Caco-2 (cell line): ENCODE data around the gene CACNA2D1. TPM values are rescaled to one million over a fixed set of nuclear protein-coding genes. Genes with fewer than 3 reads are reported as not detected.

Source experiments
- BruUV-seq: library from RNA; stranded (reverse); fragments of 400-500 nt; replicated peaks from 2 replicates; lab custom pipeline; 2021; lab: Mats Ljungman, UMichigan
- CTCF ChIA-PET: fragments of 300-600 bp; sonication (Branson Sonifier 250); formaldehyde crosslinking; loops from one replicate; lab custom pipeline; 2022; ENCODE audit warnings: antibody characterized with exemption; lab: Charles Lee
- POLR2A ChIA-PET: fragments of 300-600 bp; sonication (Branson Sonifier 250); formaldehyde crosslinking; loops from one replicate; lab custom pipeline; 2022; ENCODE audit warnings: antibody characterized with exemption; lab: Charles Lee
- DNase-seq, 2 experiments: peaks; one replicate each; pipeline versions ENCODE4 v3.0.0 to v3.0.0-alpha.2; 2020 to 2022
- H3K27me3 ChIP-seq: replicated peaks from 2 replicates; pipeline ENCODE4 v1.6.0; 2011; ENCODE audit warnings: low read length; ENCODE audit not compliant: control insufficient read depth, insufficient read depth
- H3K36me3 ChIP-seq: 2 replicates; pipeline ENCODE4 v1.5.1; 2011; ENCODE audit warnings: low read length; ENCODE audit not compliant: control insufficient read depth, insufficient read depth
- H3K4me1 ChIP-seq: fragments of 250-450 bp; sonication (Bioruptor Pico); 2 replicates; pipeline ENCODE4 v1.5.1; 2020; ENCODE audit warnings: mild to moderate bottlenecking
- H3K4me3 ChIP-seq: 2 replicates; pipeline ENCODE4 v1.5.1; 2011; ENCODE audit warnings: low read depth, mild to moderate bottlenecking, control low read depth, low read length
- H3K9me3 ChIP-seq: fragments of 250-450 bp; sonication (Bioruptor Pico); 2 replicates; pipeline ENCODE4 v1.5.1; 2020; ENCODE audit warnings: mild to moderate bottlenecking, moderate library complexity
- H3K27ac Mint-ChIP-seq: one replicate; pipeline ENCODE4 v1.8.0; 2022; ENCODE audit warnings: mixed read lengths; ENCODE audit not compliant: unreplicated experiment
- H3K27me3 Mint-ChIP-seq: one replicate; pipeline ENCODE4 v1.8.0; 2022; ENCODE audit warnings: mixed read lengths; ENCODE audit not compliant: insufficient read depth, unreplicated experiment
- H3K36me3 Mint-ChIP-seq: one replicate; pipeline ENCODE4 v1.8.0; 2022; ENCODE audit warnings: mild to moderate bottlenecking, mixed read lengths; ENCODE audit not compliant: insufficient read depth, unreplicated experiment
- H3K4me1 Mint-ChIP-seq: one replicate; pipeline ENCODE4 v1.8.0; 2022; ENCODE audit warnings: low read depth, mixed read lengths; ENCODE audit not compliant: unreplicated experiment
- H3K4me3 Mint-ChIP-seq: one replicate; pipeline ENCODE4 v1.8.0; 2022; ENCODE audit warnings: mild to moderate bottlenecking, moderate library complexity, mixed read lengths; ENCODE audit not compliant: unreplicated experiment
- H3K9me3 Mint-ChIP-seq: one replicate; pipeline ENCODE4 v1.8.0; 2022; ENCODE audit warnings: mixed read lengths; ENCODE audit not compliant: unreplicated experiment
- CTCF ChIP-seq, 2 experiments: fragments of 200-600 bp in 1 of 2; IDR thresholded peaks; 1 replicate in 1 of 2; 2 replicates in 1 of 2; pipeline versions ENCODE4 v1.5.1 to v1.8.0; 2011 to 2022; ENCODE audit warnings: antibody characterized with exemption in 1 of 2, control low read depth in 1 of 2, inconsistent platforms in 1 of 2, low read depth in 1 of 2, low read length in 1 of 2, mild to moderate bottlenecking in 1 of 2, moderate library complexity in 1 of 2; ENCODE audit not compliant: insufficient read depth in 1 of 2, severe bottlenecking in 1 of 2, unreplicated experiment in 1 of 2
- intact Hi-C: fragments of 100-400 bp; cut with micrococcal nuclease; formaldehyde crosslinking; loops from one replicate; pipeline ENCODE4 v1.10.0; 2022; ENCODE audit not compliant: unreplicated experiment
- total RNA-seq: library from RNA; stranded (reverse); gene quantifications from 2 replicates; pipeline ENCODE4 v1.2.3, GENCODE V29; 2022

The CACNA2D1 gene
- total RNA-seq, 1 experiment from 2014 or later: not detected

DNA sequence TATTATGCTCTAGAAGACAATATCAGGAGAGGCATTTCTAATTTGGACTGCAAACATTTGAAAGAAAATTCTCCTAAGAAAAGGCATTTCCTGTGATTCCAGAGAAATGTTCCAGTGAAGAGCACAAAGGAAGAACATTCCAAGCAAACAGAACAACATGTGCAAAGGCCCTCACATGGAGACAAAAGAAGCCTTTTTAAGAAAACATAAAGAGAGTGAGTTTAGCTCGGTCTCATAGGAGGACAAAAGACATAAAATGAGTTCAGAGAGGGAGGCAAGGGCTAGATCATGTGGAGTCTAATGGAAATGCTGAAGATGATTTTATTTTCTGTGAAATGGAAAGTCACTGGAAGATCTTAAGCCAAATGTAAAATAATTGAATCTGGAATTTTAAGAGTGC is 404.0 kb downstream of the CACNA2D1 start:
- Mint-ChIP-seq H3K27ac (no peak overlapping the region), H3K27me3 (peaks cover 9% of the 10 kb centered on the region), H3K36me3 (no peaks in the 10 kb centered on the region), H3K4me3 (no peak overlapping the region), H3K4me1 (no peaks in the 10 kb centered on the region), H3K9me3 (no peaks in the 10 kb centered on the region)
- intact Hi-C loops: loop anchor here (10.0 kb wide), 1 partner anchor 125 kb away; no protein-coding TSS in a partner anchor
- CTCF ChIA-PET: no interaction called here
- no peaks in the 10 kb centered on the region for H3K4me1 ChIP-seq
- BruUV-seq: no TSS peak
- no peak overlapping the region for H3K4me3 ChIP-seq
- H3K9me3 ChIP-seq: no peaks in the 10 kb centered on the region
- no peak for TF ChIP-seq CTCF (IDR thresholded peaks at IDR 0.05; ENCODE audit: insufficient read depth in 1 of 2, low read depth in 1 of 2, low read length in 1 of 2, severe bottlenecking in 1 of 2, unreplicated experiment in 1 of 2)
- no peaks in the 10 kb centered on the region for H3K36me3 ChIP-seq
- H3K27me3 ChIP-seq: no peaks in the 10 kb centered on the region
- no peak for DNase-seq
- POLR2A ChIA-PET: no interaction called here

DNA sequence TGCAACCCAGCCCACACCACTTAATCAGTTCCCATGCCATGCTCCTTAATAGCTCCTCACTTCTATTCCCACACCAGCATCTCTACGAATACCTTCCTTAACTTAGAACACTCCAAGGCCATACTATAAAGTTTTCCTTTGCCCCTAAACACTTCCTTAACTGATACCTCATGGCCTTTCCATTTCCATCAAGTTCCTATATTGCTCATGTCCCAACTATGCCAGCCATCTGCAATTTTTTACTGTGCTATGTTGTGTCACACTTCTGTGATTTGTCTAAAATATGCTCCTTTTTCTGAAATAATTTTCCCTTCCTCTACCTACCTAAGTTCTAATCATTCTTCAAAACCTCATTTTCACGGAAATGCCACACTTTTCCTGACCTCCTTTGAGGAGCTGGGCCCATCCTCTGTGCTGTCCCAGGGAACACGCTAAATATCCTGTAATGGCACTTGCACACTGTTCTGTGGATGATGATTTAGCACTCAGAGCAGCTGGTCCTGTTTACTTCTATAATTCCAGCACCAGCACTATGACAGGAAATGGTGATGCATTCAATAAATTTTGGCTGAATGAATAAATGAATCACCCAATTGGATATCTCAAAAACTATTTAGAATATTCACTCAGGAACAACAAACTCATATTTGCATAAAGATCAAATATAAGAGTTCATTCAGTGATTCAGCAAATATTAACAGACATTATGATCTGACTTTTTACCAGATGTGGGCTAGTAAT is 407.3 kb downstream of the CACNA2D1 start:
- H3K27ac Mint-ChIP-seq: no peak overlapping the region
- BruUV-seq: no TSS peak
- intact Hi-C loops: no loop called here
- DNase-seq: no peak
- H3K9me3 Mint-ChIP-seq: no peaks in the 10 kb centered on the region
- no peak for TF ChIP-seq CTCF (IDR thresholded peaks at IDR 0.05; ENCODE audit: insufficient read depth in 1 of 2, low read depth in 1 of 2, low read length in 1 of 2, severe bottlenecking in 1 of 2, unreplicated experiment in 1 of 2)
- no peaks in the 10 kb centered on the region for H3K36me3 Mint-ChIP-seq
- POLR2A ChIA-PET: no interaction called here
- Histone ChIP-seq H3K9me3 (no peaks in the 10 kb centered on the region), H3K36me3 (no peaks in the 10 kb centered on the region), H3K4me1 (no peaks in the 10 kb centered on the region), H3K4me3 (no peak overlapping the region), H3K27me3 (no peaks in the 10 kb centered on the region)
- no peaks in the 10 kb centered on the region for H3K4me1 Mint-ChIP-seq
- H3K27me3 Mint-ChIP-seq: peaks cover 9% of the 10 kb centered on the region
- CTCF ChIA-PET: no interaction called here
- H3K4me3 Mint-ChIP-seq: no peak overlapping the region

- Mint-ChIP-seq H3K27me3 (peaks cover 9% of the 10 kb centered on the region), H3K27ac (no peak overlapping the region), H3K4me3 (no peak overlapping the region), H3K9me3 (no peaks in the 10 kb centered on the region), H3K36me3 (no peaks in the 10 kb centered on the region), H3K4me1 (no peaks in the 10 kb centered on the region)
- Histone ChIP-seq H3K4me1 (no peaks in the 10 kb centered on the region), H3K9me3 (no peaks in the 10 kb centered on the region), H3K36me3 (no peaks in the 10 kb centered on the region), H3K27me3 (no peaks in the 10 kb centered on the region), H3K4me3 (no peak overlapping the region)
- intact Hi-C loops: no loop called here
- no peak for DNase-seq
- POLR2A ChIA-PET: no interaction called here
- no peak for TF ChIP-seq CTCF (IDR thresholded peaks at IDR 0.05; ENCODE audit: insufficient read depth in 1 of 2, low read depth in 1 of 2, low read length in 1 of 2, severe bottlenecking in 1 of 2, unreplicated experiment in 1 of 2)
- BruUV-seq: no TSS peak
- CTCF ChIA-PET: no interaction called here
Measured at GRCh38 chr7:82035456-82035855, 408.1 kb downstream of the CACNA2D1 start.
